NCI-H2029 (cell line): ENCODE data around the gene EXO1.
"Not testable (repeated sequence)": the region's sequence is repeated elsewhere in the genome, so short reads cannot be mapped to it uniquely, and the experiment has no call there.

Source experiments
- DNase-seq: peaks from one replicate; lab custom pipeline; 2025; lab: John Stamatoyannopoulos, UW

EXO1 gene

GRCh38 chr1:241847796-241848685, at the start of gene EXO1:
Gene EXO1 (plus strand): TSS chr1:241848204. CDS start chr1:241850426, 2,222 bp downstream.
- DNase-seq, result peak; percentile 75

DNA sequence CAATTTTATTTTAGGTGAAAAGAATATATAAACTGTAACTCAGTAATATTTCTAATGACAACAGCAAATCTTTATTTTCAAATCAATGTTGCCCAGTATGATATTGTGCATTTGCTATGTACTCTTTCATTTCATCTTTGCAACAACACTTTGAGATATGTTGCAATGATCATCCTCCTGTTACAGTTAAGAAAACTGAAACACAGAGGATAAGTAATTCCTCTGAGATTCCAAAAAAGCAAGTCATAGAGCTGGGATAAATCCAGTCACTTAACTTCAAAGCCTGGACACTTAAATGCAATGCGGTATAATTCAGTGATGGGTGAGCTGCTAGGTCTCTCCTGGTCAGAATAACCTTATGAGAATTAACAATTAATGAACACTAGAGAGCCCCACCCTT, 48.6 kb upstream of the EXO1 start:
- no peak for DNase-seq

DNA sequence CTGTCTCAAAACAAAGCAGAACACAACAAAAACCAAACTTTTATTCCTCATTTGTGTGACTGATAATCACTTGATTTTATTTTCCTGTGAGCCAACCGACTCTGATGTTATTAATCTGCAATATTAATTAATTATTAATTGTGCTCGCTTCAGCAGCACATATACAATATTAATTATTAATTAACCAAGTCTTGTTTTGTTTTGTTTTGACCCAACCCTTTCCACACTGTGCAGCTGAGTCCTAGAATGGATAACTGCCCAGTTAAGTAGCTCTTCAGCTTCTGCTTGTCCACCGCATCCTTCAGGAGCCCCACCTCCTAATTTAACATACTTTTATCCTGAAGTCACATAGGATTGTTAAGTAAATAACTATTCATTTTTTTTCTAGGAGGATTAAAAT, 47.4 kb upstream of the EXO1 start:
- DNase-seq, result no peak

- DNase-seq, result no peak
Observed at GRCh38 chr1:241802863-241803262, 45.1 kb upstream of the EXO1 start.

- DNase-seq, result not testable (repeated sequence)
Observed at GRCh38 chr1:241804706-241805105, 43.3 kb upstream of the EXO1 start.

- no peak for DNase-seq
Observed at GRCh38 chr1:241808265-241808664, 39.7 kb upstream of the EXO1 start.

- no peak for DNase-seq
Observed at GRCh38 chr1:241810769-241811405, 37.1 kb upstream of the EXO1 start.

GRCh38 chr1:241813768-241814320, 34.2 kb upstream of the EXO1 start:
- no peak for DNase-seq

DNA sequence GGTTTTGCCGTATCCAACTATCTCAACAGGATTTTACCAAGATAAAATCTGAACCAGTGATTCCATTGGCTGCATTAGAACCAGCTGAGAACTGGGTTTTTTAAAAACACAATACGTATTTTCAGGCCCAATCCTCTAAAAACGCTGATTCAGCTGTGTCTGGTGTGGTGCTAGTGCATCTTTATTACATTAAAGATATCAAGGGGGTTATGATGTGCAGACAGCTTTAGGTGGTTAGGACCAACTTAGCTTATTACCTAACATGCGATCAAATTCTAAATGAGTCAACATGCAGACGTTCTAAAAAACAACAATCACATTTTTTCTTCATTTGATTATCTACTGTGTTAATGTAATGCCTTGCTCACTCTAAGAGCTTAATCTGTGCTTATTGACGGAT, 32.0 kb upstream of the EXO1 start:
- no peak for DNase-seq

- DNase-seq, result no peak
Observed at GRCh38 chr1:241817331-241817792, 30.6 kb upstream of the EXO1 start.

GRCh38 chr1:241817956-241818612, 29.9 kb upstream of the EXO1 start:
- no peak for DNase-seq

GRCh38 chr1:241819340-241819866, 28.6 kb upstream of the EXO1 start:
- DNase-seq, result no peak

DNA sequence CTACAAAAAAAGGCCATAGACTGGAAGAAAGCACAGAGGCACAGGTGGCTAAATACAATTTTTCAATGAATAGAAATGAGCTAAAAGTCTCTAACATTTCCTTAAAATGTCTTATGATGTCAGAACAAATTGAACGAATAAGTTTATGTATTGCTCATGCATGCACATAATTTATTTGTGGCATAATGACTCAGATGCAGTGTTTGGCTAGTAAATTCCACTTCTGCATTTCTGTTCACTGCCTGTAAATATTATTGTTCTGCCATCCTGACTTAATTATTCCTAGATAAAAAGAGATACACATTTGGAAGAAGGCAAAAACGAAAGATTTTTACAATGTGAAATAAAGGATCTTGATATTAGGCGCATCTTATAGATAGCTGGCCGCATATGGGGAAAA, 26.6 kb upstream of the EXO1 start:
- DNase-seq, result no peak

DNA sequence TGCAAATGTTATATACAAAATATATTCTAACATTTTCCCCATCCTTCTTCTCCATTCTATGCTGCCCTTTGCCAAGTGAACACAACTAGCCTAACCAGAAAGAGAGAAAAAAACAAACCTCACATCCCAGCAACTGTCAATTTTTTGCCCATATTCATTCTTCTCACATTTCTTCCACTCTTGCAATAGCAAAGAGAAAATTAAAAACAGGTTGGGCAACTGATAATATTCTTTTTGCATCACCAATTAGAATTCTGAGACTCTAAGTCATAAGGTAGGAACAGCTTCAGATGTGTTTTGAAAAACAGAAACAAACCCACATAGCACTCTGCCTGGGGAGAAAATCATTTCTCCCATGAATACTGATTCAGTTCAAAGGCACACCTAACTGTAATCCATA, 25.2 kb upstream of the EXO1 start:
- no peak for DNase-seq

GRCh38 chr1:241823925-241824324, 24.1 kb upstream of the EXO1 start:
- no peak for DNase-seq

DNA sequence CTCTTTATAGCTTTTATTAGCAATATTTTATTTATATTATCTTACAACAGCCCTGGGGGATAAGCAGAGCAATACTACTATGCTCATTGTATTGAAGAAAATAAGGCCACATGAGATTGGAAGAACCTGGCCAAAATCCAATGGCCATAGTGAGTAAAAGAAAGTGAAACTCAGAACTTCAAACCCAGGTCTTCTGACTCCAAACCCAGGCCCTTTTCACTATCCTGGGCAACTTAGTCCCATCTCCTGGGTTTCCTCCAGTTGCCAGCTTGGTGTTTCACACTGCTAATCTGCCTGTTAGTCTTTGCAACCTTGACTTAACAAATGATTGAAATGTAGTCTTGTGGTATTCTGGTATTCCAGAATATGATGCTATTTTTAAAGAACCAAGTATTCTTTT, 22.4 kb upstream of the EXO1 start:
- no peak for DNase-seq

GRCh38 chr1:241826613-241827012, 21.4 kb upstream of the EXO1 start:
- not testable (repeated sequence) for DNase-seq

DNA sequence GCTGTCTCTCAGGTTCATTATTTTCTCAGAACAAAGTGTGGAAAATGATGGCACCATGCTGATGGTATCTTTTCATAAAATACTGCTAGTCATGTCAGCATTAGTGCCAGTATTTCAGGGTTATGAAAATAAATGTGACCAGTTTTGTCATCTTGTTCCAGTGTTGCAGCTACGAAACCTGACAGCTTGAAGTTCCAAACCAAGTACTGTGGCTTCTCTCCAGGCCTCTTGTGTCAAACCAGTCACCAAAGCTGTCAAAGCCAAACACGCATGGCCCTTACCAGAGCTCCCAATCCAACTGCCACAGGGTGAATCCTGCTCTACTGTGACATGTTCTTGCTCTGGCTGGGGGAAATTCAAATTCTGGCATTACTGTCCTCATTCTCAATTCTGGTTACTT, 20.7 kb upstream of the EXO1 start:
- no peak for DNase-seq

GRCh38 chr1:241828463-241829021, 19.5 kb upstream of the EXO1 start:
- no peak for DNase-seq

- no peak for DNase-seq
Observed at GRCh38 chr1:241829468-241829867, 18.5 kb upstream of the EXO1 start.

DNA sequence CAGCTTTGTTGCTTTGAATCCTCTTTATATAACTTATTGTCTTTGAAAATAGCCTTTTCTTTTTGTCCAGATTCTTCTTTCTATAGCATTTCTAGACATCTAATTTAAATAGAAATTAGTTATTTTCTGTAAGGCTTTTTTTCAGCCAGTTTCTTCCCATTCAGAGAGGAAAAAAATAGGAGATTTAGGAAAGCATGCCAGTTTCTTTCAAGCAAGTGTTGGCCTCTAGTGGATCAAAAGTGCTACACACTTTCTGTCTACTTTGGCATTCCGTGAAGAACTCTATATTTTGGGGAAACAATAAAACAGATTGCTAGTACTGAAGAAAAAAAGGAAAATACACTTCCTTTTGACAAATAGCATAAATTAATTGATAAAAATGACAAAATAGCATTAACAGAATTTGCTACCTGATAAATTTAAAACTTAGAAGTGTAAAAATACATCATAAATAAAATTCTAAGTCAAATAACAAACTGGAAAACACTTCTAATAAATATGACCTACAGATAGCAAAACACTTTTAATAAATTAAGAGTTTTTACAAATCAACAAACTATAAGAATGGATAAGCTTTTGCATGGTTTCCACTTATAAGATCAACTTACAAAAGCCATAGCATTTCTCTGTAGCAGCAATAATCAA, 13.1 kb upstream of the EXO1 start:
- DNase-seq, result no peak
